ENCODE measurements around the gene STAT1.

The STAT1 gene

GRCh38 chr2:191013932-191014652, at the start of gene STAT1:
STAT1 (minus strand) TSS chr2:191014171; CDS start chr2:191010003, 4,168 bp downstream.
- DNase-seq (ENCODE audit: low read depth): peak; percentile 93

GRCh38 chr2:191063584-191063983, 49.6 kb upstream of the STAT1 start:
- no peak for DNase-seq (ENCODE audit: low read depth)

- DNase-seq (ENCODE audit: low read depth): no peak
Observed at GRCh38 chr2:191061381-191061980, 47.5 kb upstream of the STAT1 start.

- DNase-seq (ENCODE audit: low read depth): no peak
Observed at GRCh38 chr2:191059308-191059707, 45.3 kb upstream of the STAT1 start.

GRCh38 chr2:191056228-191056627, 42.3 kb upstream of the STAT1 start:
- DNase-seq (ENCODE audit: low read depth): no peak

GRCh38 chr2:191053256-191053655, 39.3 kb upstream of the STAT1 start:
- DNase-seq (ENCODE audit: low read depth): no peak

- no peak for DNase-seq (ENCODE audit: low read depth)
Observed at GRCh38 chr2:191051825-191052778, 38.1 kb upstream of the STAT1 start.

GRCh38 chr2:191051177-191051576, 37.2 kb upstream of the STAT1 start:
- no peak for DNase-seq (ENCODE audit: low read depth)

- no peak for DNase-seq (ENCODE audit: low read depth)
Observed at GRCh38 chr2:191050640-191050987, 36.6 kb upstream of the STAT1 start.

- DNase-seq (ENCODE audit: low read depth): no peak
Observed at GRCh38 chr2:191049728-191050639, 36.0 kb upstream of the STAT1 start.

GRCh38 chr2:191048073-191048472, 34.1 kb upstream of the STAT1 start:
- DNase-seq (ENCODE audit: low read depth): no peak

GRCh38 chr2:191045141-191045540, 31.2 kb upstream of the STAT1 start:
- DNase-seq (ENCODE audit: low read depth): no peak

GRCh38 chr2:191043438-191043837, 29.5 kb upstream of the STAT1 start:
- no peak for DNase-seq (ENCODE audit: low read depth)

GRCh38 chr2:191041418-191042161, 27.6 kb upstream of the STAT1 start:
- no peak for DNase-seq (ENCODE audit: low read depth)

- no peak for DNase-seq (ENCODE audit: low read depth)
Observed at GRCh38 chr2:191039616-191040015, 25.6 kb upstream of the STAT1 start.

- DNase-seq (ENCODE audit: low read depth): no peak
Observed at GRCh38 chr2:191038741-191039140, 24.8 kb upstream of the STAT1 start.

GRCh38 chr2:191038241-191038725, 24.3 kb upstream of the STAT1 start:
- DNase-seq (ENCODE audit: low read depth): no peak

- no peak for DNase-seq (ENCODE audit: low read depth)
Observed at GRCh38 chr2:191037351-191037750, 23.4 kb upstream of the STAT1 start.

- no peak for DNase-seq (ENCODE audit: low read depth)
Observed at GRCh38 chr2:191036363-191036762, 22.4 kb upstream of the STAT1 start.

GRCh38 chr2:191032588-191033429, 18.8 kb upstream of the STAT1 start:
- no peak for DNase-seq (ENCODE audit: low read depth)

Measured in activated T-helper 1 cell treated with Interleukin-2 at 50 U/mL for 16 hours (primary cell).